Measurements from ENCODE around the gene MFAP3L.

MFAP3L gene

DNA sequence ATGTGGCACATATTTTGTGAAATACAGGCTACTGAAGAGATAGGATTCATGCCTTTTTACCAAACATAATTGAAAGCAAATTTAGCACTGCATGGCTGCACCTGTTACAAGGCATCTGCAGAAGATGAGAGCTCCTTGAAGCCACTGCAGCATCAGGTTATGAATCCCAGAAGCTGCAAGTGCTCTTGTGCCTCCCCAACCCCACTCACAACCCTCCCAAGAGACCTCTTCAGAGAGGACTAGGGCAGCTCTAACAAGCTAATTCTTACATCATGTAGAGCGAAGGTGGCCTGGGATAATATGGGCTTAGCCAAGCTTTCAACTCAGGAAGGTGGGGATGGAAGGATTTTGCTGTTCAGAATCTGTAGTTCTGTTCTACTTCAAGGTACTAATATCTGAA lies 27.2 kb downstream of the MFAP3L start:
- TF ChIP-seq CTCF (IDR thresholded peaks at IDR 0.05; ENCODE audit: low read depth, low read length) = no peak
- in situ Hi-C loops (cut with HindIII; ENCODE audit: low sequenced_read_pairs) = no loop called here
- DNase-seq (ENCODE audit: low read depth, low spot score) = no peak
- H3K4me3 ChIP-seq (ENCODE audit: low read depth, low read length) = no peak overlapping the region

- no peak for DNase-seq (ENCODE audit: low read depth, low spot score)
- H3K4me3 ChIP-seq (ENCODE audit: low read depth, low read length) = no peak overlapping the region
- TF ChIP-seq CTCF (IDR thresholded peaks at IDR 0.05; ENCODE audit: low read depth, low read length) = no peak
- in situ Hi-C loops (cut with HindIII; ENCODE audit: low sequenced_read_pairs) = no loop called here
Measured at GRCh38 chr4:169996379-169997240, 29.6 kb downstream of the MFAP3L start.

- no peak for TF ChIP-seq CTCF (IDR thresholded peaks at IDR 0.05; ENCODE audit: low read depth, low read length)
- no peak overlapping the region for H3K4me3 ChIP-seq (ENCODE audit: low read depth, low read length)
- in situ Hi-C loops (cut with HindIII; ENCODE audit: low sequenced_read_pairs) = no loop called here
- DNase-seq (ENCODE audit: low read depth, low spot score) = no peak
Measured at GRCh38 chr4:169993531-169993930, 32.7 kb downstream of the MFAP3L start.

- in situ Hi-C loops (cut with HindIII; ENCODE audit: low sequenced_read_pairs) = no loop called here
- no peak for TF ChIP-seq CTCF (IDR thresholded peaks at IDR 0.05; ENCODE audit: low read depth, low read length)
- no peak for DNase-seq (ENCODE audit: low read depth, low spot score)
- H3K4me3 ChIP-seq (ENCODE audit: low read depth, low read length) = no peak overlapping the region
Measured at GRCh38 chr4:169988252-169988651, 37.9 kb downstream of the MFAP3L start.

- in situ Hi-C loops (cut with HindIII; ENCODE audit: low sequenced_read_pairs) = no loop called here
- TF ChIP-seq CTCF (IDR thresholded peaks at IDR 0.05; ENCODE audit: low read depth, low read length) = no peak
- H3K4me3 ChIP-seq (ENCODE audit: low read depth, low read length) = no peak overlapping the region
- DNase-seq (ENCODE audit: low read depth, low spot score) = no peak
Measured at GRCh38 chr4:169987327-169988228, 38.6 kb downstream of the MFAP3L start.

- no peak overlapping the region for H3K4me3 ChIP-seq (ENCODE audit: low read depth, low read length)
- no peak for TF ChIP-seq CTCF (IDR thresholded peaks at IDR 0.05; ENCODE audit: low read depth, low read length)
- in situ Hi-C loops (cut with HindIII; ENCODE audit: low sequenced_read_pairs) = no loop called here
- DNase-seq (ENCODE audit: low read depth, low spot score) = no peak
Measured at GRCh38 chr4:169986369-169986768, 39.8 kb downstream of the MFAP3L start.
